GM12892 (cell line): ENCODE measurements around the gene KLHDC9.

Experiments used
- POLR2A ChIP-seq: IDR thresholded peaks from 2 replicates; pipeline ENCODE4 v1.6.1; 2011; ENCODE audit warnings: low read depth, low read length, control low read depth
- POLR2AphosphoS5 ChIP-seq: IDR thresholded peaks from 2 replicates; pipeline ENCODE4 v1.6.1; 2011; ENCODE audit warnings: low read depth, low read length, control low read depth

DNA sequence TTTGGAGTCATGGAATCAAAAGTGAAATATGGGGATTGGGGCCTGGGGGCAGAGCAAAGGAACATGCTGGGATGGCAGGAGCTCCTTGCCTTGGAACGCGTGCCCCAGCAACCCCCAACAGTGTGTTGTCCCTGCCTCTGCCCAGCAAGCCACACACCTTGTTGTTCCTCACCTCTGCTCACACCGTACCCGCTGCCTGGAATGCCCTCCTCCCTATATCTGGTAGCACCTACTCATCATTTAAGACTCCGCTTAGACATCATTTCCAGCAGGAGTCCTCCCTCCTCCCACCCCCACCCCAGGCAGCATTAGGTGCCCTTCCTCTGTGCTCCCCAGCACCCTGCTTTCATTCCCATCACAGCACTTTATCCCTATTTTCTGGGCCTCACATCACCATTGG, 16.6 kb upstream of the KLHDC9 start:
- no peak for TF ChIP-seq POLR2AphosphoS5
- TF ChIP-seq POLR2A: no peak
